HG02870 (cell line): Measurements from ENCODE around the gene ZDHHC8.

ENCODE experiments used
- ATAC-seq: cut with Tn5 transposase; IDR thresholded peaks from one replicate; pipeline ENCODE4 v1.9.1; 2021; ENCODE audit warnings: mild to moderate bottlenecking, moderate library complexity; ENCODE audit not compliant: unreplicated experiment

The ZDHHC8 gene

DNA sequence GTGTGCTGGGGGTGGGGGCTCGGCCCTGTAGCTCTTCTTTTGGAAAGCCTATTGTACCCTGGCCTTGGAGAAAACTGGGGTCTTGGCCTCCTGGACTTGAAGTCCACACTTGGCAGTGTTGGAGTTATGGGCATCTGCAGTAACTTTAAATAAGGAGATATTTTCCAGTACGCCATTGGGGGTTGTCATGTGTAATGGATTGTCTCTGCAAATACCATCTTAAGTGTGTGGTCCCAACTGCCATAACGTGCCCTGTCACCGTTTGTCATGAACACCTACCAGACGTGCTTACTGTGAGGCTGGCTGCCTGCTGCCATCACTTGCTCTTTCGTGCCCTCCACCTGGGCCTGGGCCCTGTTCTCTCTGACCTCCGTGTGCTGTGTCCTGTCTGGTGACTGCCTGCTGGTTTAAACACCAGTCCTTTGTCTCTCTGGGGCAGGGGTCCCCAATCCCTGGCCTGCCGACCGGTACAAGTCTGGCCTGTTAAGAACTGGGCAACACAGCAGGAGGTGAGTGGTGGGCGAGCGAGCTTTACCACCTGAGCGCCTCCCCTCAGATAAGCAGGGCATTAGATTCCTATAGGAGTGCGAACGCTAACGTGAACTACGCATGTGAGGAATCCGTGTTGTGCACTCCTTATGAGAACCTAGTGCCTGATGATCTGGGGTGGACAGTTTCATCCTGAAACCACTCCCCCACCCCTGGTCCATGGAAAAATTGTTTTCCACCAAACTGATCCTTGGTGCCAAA is 3.6 kb upstream of the ZDHHC8 start:
- no peak for ATAC-seq

DNA sequence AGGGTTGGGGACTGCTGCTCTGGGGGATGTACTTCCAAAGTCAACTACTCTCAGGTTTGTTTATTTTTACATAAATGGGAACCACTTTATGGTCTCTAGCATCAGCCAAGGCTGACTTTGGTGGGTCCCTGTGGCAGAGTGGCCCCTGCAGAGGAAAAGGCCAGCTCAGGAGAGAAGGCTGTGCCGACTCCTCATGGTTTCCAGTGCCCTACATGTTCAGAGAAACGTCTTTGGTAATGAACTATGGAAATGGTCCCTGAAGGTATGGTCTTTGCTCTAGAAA is 3.0 kb upstream of the ZDHHC8 start:
- no peak for ATAC-seq

DNA sequence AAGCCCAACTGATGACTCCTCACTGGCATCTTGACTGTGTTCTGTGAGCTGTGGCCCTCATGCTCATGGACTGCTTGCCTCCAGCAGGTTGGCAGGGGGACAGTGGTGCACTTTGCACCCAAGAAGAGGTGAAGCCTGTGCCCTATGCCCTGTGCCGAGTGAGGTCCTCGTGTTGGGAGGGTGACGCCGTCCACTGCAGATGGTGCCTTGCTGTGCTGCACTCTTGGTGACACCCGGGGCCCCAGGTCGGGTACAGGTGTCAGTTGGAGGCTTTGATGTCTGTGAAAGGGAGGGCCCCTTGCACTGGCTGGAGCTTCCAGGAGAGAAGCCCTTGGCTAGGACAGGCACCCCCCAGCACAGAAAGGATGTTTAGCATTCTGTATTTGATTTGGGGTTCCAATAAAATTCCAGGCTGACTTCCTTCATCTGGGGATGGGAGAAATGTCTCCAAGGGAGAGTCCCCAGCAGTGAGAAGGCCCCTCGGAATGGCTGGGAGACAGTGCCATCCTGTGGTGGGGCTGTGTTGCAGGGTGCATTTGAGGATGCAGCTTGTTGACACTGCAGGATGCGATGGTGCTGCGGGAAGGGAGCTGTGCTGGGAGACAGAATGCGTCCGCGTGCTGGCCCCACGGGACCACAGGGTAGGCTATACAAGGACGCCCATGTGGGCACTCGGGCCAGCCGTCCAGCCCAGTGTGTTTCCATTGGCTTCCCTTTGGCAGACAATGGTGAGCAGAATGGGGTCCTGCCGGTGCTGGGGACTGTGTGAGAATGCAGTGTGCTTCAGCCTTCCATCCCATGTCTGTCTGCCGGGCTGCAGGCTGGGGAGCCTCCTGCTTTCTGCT is 2.5 kb upstream of the ZDHHC8 start:
- no peak for ATAC-seq

DNA sequence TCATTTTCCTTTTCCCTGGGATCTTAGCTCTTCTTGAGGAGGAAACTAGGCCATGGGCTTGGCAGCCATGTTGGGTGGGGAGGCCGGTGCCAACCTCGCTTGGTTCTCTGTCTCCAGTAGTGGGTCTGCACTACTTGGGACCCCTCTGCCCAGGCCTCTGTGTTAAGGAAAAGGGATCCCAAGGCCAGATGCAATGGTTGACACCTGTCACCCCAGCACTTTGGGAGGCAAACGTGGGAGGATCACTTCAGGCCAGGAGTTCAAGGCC is 1.9 kb upstream of the ZDHHC8 start:
- ATAC-seq, result no peak

DNA sequence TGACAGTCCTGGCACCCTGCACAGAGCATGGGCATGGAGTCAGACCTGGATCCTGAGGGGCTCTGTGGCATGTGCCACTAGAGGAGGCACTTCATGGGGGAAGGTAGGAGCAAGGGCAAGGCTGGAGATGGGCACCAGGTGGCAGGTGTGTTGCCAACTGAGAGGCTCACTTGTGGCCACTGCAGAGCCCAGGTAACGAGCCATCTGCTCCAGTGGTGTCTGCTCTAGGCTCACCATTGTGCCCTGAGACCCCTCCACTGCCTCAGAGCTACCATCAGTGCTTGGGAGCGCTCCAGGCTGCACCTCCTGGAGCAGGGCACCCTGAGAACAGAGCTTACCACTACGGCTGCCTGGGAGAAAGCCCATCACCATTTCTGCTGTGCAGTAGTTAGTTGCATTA is 1.3 kb upstream of the ZDHHC8 start:
- no peak for ATAC-seq

DNA sequence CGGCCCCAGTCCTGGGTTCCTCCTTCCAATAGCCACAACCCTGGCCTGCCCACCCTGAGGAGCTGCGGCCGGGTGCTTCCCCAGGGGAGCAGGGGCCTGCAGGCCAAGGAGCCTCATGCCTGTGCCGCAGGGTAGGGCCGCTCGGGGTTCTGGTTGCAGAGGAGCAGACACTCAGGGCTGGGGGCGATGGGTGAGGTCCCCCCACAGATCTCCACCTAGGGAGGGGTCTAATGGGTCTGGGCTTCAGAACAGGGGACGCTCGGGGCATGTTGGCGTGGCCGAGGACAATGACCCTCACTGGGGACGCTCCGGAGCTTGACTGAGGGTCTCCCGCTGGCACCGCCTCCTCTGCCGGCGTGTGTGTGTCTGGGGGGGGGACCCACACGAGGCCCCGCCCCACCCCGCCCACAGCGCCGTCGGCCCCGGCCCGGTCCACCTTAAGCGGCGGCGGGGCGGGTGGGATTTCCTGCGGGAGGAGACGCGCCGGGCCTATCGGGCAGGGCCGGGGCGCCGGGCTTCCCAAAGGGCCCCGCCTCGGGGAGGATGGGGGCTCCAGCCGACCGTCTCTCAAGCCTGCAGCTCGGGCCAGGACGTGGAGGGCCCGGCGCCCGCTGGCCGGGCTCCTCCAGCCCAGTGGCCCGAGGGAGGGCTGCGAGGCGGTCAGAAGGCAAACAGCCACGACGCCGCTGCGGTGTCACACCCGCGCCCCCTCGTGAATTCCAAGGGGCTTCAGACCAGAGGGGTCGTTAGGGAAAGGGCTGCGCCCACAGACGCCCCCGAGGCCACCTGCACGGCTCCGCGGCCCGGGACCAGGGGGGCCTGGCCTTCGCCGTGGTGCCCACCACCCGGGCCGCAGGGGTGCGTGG is 640 bp upstream of the ZDHHC8 start:
- peak; percentile 56 for ATAC-seq

DNA sequence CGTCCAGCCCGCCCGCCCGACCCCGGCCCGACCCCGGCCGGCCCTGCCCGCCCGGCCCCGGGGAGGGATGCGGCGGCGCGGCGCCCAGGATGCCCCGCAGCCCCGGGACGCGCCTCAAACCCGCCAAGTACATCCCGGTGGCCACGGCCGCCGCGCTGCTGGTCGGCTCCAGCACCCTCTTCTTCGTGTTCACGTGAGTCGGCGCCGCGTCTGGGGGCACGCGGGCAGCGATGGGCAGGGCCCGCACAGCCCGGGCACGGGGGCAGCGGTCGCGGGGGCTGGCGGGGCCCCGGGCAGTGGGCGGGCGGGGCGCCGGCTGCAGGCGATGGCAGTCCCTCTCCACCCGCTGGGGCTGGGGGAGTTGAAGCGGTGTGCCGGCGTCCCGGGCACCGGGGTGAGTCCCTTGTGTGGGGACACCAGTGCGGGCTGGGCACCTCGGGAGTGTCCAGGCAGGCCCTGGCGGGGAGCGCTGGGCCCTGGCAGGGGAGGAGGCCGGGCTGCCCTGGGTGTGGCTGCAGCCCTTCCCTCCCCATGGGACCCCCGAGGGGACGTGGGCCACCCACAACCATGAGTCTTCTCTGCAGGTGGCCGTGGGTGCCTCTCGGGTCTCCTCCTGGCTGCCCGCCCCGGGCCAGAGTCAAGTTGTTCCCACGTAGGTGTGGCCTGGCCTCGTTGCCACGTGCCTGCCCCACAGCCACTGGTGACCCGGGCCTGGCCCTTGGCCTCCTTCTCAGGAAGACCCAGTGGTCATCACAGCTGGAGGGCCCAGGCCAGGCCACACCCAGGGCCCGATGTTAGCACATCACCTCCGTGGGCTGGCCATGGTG is 468 bp downstream of the ZDHHC8 start:
- ATAC-seq, result no peak

DNA sequence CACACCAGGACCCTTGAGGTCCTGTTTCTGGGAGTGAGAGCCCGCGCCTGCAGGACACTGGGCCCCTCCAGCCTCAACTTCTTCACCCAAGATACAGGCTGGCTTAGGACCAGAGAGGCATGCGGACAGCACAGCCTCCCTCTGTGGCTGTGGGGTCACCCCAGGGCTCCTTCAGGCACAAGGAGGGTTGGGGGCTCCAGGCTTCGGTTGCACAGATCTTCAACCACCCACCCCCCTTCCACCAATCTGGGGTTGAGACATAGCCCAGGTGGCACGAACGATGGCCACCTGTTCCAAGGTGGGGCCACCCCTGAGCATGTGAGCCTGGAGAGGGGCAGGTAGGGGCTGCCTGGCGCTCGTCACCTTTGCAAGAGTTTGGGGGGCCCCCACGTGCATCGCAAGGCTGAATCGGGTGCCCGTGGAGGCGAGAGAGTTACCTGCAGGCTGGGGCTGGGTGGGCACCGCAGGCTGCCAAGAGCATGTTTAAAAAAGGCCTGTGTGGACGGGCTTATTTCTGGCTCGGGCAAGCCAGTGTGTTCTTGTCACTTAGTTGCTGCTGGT is 1.2 kb downstream of the ZDHHC8 start:
- ATAC-seq, result no peak

DNA sequence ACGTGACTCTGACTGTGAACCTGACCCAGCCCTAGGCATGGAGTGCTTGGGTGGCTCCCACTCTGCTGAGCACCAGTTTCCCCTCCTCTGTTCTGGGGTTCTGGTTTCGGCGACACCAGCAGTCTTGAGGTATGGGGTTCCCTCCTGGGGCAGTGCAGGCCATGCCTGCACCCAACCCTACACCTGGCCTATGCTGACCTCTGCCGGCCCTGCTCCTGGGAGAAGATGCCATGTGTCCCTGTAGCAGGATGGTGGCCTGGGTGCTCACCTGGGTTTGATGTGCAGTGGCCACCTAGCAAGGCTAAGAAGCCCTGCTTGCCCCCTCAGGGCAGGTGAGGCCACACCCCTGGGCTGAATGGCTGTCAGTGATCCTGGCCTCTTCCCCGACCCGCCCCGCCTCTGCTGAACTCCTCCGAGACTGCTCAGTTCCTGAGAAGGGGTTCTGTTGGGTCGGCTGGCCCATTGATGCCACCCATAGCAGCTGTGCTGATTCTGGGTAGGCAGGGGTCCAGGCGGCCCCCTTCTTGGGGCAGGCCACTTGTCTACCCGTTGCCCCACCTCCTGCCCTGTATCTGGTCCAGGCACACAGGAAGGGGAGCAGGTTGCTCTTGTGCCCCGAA is 2.4 kb downstream of the ZDHHC8 start:
- ATAC-seq, result no peak

DNA sequence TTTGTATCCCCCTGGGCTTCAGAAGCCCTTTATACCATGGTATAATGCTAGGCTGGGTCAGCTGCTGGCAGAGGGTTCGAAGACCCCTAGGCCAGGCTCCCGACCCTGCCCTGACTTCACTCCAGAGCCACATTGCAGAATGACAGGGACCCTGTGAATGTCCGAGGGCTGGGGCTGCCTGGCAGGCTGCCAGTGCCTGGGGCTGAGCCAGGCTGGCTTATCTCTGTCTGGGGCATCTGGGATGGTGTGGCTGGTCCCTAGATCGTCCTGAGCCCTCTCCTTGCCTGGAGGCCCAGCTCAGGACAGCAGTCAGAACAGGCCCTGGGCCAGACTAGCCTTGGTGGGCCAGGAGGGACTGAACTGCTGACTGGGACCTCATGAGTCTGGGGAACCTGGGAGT is 3.7 kb downstream of the ZDHHC8 start:
- no peak for ATAC-seq

DNA sequence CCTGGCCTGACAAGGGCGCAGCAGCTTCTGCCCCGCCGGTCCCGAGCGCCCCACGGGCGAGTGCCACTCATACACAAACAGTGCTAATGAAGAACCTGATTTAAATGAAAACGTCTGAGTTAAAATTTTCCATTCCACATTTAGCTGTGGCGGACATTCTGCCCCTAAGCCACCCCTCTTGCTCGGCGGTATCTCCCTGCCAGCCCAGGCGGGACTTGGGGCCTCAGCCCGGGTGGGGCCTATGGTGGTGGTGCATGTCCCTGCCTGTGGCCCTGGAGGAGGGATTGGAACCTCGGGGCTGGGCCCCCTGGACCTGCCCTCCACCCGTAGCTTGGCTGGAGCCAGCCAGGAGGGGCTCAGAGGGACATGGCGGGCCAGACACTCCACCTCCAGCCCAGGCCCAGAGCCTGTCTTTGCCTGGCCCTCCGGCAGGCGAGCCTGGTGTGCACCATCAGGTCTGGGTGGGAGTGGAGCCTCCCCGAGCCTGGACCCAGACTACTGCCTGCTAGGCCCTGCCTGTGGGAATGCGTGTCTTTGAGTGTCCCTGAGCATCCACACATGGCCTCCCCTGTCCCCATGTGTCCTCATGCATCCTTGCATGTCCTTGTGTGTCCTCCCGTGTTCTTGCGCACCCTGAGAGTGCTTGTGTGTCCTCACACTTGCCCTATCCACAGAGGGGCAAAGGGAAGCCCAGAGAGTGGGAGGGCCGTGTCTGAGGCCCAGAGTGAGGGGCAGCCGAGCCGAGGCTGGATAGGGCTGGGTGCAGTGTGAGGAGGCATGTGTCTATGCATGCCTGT is 4.4 kb downstream of the ZDHHC8 start:
- no peak for ATAC-seq

DNA sequence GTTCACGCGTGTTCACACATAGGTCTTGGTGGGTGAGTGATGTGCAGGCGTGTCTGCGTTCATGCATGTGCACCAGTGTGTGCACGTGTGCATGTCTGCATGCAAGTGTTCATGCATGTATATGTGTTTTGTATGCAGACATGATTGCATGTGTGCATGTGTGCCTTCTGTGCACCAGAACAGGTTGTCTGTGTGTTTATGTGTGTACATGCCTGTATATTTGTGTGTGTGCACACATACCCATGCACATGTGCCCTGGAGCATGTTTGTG is 4.9 kb downstream of the ZDHHC8 start:
- ATAC-seq, result no peak

DNA sequence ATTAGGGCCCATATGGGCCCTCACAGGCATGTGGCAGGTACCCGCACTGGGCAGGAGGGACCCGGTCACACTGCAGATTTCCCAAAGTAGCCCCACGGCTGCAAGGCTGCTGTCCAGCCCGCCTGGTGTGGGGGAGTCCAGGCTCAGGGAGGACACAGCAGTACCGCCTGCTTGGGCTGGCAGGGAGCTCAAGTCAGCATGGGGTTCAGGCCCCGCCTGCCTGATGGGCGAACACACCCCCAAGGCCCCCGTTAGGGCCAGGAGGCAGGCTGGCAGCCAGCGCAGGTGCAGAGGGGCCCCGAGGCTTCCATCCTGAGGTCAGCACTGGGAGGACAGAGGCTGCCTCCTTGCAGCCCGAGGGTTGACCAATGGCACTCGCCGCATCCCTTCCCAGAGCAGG is 5.5 kb downstream of the ZDHHC8 start:
- no peak for ATAC-seq

DNA sequence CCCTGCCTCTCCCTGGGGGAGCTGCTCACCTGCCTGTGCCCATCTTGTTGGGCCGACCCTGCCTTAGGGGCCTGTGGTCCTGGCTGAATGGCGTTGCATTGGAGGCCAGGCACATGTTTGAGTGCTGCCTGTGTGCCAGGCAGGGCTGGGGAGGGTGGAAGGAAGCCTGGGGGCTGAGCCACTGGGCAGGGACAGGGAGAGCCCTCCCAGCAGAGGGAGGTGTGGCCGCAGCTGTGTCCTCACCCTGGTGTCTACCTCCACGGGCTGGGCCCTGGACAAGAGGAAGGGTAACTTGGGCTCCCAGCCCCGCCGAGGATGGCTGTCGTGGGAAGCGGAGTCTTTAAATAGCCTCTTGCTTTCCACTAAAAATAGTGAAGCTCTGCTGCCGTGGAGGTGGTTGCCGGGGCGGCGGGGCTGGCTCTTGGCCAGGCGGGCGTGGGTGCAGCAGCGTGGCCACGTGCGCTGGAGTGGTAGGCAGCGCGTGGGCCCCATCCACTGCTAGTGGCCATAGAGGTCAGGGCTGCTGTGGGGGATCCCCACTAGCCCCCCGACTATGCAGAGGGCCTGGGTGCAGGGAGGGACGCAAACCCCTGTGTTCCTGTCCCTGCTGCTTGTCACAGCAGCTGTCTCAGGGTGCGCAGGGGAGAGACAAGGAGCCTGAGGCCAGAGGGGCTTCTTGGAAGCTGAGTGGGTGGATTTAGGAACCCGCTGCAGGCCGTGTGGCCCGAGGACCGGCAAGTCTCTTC is 6.2 kb downstream of the ZDHHC8 start:
- no peak for ATAC-seq

DNA sequence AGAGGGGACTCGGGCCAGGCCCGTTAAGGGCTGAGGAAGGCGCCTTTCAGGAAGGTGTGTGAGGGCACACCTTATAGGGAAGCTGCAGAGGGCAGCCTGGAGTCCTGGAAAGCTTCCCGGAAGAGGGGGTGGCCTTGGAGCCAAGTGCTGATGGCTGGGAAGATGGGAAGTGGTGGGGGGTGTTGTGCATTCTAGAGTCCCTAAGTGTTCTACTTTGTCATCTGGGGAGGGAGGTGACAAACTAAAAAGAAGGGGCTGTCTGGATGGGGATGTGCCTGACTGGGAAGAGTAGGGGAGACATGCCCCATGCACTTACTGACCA is 6.8 kb downstream of the ZDHHC8 start:
- no peak for ATAC-seq

DNA sequence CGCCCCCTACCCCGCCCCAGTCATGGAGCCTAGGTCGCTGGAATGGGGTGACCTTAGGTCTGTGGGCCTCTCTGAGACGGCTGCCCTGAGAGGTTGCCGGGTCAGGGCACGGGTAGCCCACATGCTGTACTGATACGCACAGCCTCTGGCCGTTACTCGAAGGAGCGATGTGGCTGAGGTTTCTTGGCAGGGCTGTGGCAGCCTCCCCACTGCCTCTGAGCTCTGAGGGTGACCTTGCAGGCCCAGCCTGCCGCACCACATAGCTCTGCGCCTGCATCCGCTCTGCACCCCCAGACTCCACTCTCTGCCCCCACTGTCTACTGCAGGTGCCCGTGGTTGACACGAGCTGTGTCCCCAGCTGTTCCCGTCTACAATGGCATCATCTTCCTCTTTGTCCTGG is 7.3 kb downstream of the ZDHHC8 start:
- no peak for ATAC-seq

DNA sequence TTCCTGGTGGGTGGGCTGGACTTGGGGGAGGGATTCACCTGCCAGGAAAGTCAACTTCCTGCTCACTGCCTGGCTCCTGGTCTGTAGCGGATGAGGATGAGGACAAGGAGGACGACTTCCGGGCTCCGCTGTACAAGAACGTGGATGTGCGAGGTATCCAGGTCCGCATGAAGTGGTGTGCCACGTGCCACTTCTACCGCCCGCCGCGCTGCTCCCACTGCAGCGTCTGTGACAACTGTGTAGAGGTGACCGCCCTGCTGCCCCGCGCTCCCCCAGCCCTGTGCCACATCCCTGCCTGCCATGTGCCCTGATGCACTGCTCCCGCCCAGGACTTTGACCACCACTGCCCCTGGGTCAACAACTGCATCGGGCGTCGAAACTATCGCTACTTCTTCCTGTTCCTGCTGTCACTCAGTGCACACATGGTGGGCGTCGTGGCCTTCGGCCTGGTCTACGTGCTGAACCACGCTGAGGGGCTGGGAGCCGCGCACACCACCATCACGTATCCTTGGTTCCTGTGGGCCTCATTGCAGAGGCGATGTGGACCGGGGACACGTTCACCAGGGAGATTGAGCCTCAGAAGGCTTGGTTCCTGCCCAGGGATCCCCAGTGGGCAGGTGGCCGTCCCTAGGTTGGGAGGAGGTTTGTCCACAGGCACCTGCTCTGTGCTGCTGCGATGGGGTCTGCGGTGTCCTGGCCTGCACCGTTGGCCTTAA is 7.9 kb downstream of the ZDHHC8 start:
- no peak for ATAC-seq

DNA sequence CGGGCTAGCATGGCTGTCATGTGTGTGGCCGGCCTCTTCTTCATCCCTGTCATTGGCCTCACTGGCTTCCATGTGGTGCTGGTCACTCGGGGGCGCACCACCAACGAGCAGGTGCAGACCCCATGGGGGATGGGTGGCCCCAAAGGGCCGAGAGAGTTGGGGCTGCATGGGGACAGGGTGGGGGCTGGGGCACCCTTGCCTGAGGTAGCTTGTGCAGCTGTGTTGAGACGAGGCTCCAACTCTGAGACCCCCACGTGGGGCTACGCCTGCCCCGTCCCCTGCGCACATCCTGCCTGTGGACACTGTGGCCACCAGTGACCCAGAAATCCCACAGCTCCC is 8.5 kb downstream of the ZDHHC8 start:
- no peak for ATAC-seq

DNA sequence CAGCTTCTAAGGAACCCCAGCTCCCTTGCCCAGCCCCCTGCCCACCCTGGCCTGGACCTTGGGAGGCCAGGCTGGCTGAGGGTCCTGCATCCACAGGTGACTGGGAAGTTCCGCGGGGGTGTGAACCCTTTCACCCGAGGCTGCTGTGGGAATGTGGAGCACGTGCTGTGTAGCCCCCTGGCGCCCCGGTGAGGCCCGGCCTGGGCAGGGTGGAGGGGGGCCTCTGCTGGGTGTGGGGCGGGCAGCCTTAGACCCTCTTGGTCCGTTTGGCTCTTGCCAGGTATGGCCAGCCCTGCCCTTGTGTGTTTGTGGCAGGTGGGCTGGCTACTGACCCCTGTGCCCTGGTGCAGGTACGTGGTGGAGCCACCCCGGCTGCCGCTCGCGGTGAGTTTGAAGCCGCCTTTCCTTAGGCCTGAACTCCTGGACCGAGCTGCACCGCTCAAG is 8.9 kb downstream of the ZDHHC8 start:
- no peak for ATAC-seq
